Parathyroid adenoma (tissue), 2 donors: ENCODE results near the gene TULP3.

Experiments
- H2AFZ ChIP-seq: fragments of 300-600 bp; sonication (generic); one replicate; pipeline ENCODE4 v1.7.0; 2017; ENCODE audit warnings: antibody characterized with exemption, mild to moderate bottlenecking
- H3K27ac ChIP-seq: fragments of 300-600 bp; sonication (generic); one replicate; pipeline ENCODE4 v1.7.0; 2017
- H3K27me3 ChIP-seq: fragments of 300-600 bp; sonication (generic); one replicate; pipeline ENCODE4 v1.7.0; 2017; ENCODE audit warnings: low read length; ENCODE audit not compliant: control insufficient read depth, insufficient read depth
- H3K36me3 ChIP-seq: fragments of 300-600 bp; sonication (generic); one replicate; pipeline ENCODE4 v1.7.0; 2017; ENCODE audit warnings: low read length; ENCODE audit not compliant: control insufficient read depth, insufficient read depth
- H3K4me1 ChIP-seq: fragments of 300-600 bp; sonication (generic); one replicate; pipeline ENCODE4 v1.7.0; 2017; ENCODE audit warnings: control low read depth
- H3K4me2 ChIP-seq: fragments of 300-600 bp; sonication (generic); one replicate; pipeline ENCODE4 v1.7.0; 2017; ENCODE audit warnings: low read length
- H3K4me3 ChIP-seq: fragments of 300-600 bp; sonication (generic); one replicate; pipeline ENCODE4 v1.7.0; 2017; ENCODE audit warnings: low read depth, low read length
- H3K79me2 ChIP-seq: fragments of 300-600 bp; sonication (generic); one replicate; pipeline ENCODE4 v1.7.0; 2017; ENCODE audit warnings: control low read depth
- H3K9ac ChIP-seq: fragments of 300-600 bp; sonication (generic); one replicate; pipeline ENCODE4 v1.7.0; 2017; ENCODE audit warnings: mild to moderate bottlenecking
- H3K9me3 ChIP-seq: fragments of 300-600 bp; sonication (generic); one replicate; pipeline ENCODE4 v1.7.0; 2017; ENCODE audit warnings: low read length; ENCODE audit not compliant: control insufficient read depth
- TF ChIP-seq, protein P1 (sequence below): fragments of 300-600 bp; sonication (generic); IDR thresholded peaks from one replicate; pipeline ENCODE4 v1.7.0; 2017; ENCODE audit warnings: antibody characterized with exemption, mild to moderate bottlenecking
- donor health status: primary hyperparathyroidism.

The TULP3 gene

DNA sequence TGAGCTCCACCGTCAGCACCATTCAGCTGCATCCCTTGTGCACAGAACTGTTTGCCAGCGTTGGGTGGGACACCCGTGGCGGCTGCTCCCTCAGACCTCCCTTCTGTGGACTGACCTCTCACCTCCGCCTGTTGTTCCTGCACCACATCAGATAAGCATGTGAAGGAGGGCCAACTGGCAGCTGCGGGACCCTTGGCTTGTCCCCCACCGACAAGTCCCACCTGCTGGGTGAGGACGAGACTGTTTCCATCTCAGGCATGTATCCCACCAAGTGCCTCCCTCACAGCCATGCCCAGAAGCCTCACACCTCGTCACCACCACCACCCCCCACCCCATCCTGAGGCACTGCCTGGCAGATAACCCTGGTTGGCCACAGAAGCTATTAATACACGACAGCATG, 49.9 kb downstream of the TULP3 start:
- Histone ChIP-seq H3K4me3 (no peak overlapping the region), H3K27ac (no peak overlapping the region), H3K27me3 (no peaks in the 10 kb centered on the region), H3K9me3 (no peaks in the 10 kb centered on the region), H3K4me1 (no peaks in the 10 kb centered on the region), H3K4me2 (no peak overlapping the region), H2AFZ (no peak overlapping the region), H3K36me3 (no peaks in the 10 kb centered on the region), H3K79me2 (no peaks in the 10 kb centered on the region), H3K9ac (no peak overlapping the region)
- TF ChIP-seq, protein P1, sequence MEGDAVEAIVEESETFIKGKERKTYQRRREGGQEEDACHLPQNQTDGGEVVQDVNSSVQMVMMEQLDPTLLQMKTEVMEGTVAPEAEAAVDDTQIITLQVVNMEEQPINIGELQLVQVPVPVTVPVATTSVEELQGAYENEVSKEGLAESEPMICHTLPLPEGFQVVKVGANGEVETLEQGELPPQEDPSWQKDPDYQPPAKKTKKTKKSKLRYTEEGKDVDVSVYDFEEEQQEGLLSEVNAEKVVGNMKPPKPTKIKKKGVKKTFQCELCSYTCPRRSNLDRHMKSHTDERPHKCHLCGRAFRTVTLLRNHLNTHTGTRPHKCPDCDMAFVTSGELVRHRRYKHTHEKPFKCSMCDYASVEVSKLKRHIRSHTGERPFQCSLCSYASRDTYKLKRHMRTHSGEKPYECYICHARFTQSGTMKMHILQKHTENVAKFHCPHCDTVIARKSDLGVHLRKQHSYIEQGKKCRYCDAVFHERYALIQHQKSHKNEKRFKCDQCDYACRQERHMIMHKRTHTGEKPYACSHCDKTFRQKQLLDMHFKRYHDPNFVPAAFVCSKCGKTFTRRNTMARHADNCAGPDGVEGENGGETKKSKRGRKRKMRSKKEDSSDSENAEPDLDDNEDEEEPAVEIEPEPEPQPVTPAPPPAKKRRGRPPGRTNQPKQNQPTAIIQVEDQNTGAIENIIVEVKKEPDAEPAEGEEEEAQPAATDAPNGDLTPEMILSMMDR = no peak

DNA sequence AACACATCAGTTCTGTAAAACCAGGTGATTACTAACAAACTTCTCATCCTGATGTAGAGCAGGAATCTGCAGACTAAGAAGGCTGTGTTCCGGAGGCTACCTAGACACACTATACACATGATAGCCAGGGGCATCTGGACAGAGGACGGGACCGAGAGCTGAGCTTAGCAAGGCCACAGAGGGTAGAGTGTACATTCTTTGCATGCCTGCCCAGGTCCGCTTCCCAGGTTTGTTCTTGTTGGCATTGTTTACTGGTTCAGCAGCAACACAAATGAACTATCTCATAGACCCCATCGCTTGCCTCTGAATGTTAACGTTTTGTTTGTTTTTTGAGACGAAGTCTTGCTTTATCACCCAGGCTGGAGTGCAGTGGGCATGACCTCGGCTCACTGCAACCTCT, 50.8 kb downstream of the TULP3 start:
- Histone ChIP-seq H3K4me1 (no peaks in the 10 kb centered on the region), H3K9ac (no peak overlapping the region), H3K4me3 (no peak overlapping the region), H3K79me2 (no peaks in the 10 kb centered on the region), H3K4me2 (no peak overlapping the region), H3K9me3 (no peaks in the 10 kb centered on the region), H3K27me3 (no peaks in the 10 kb centered on the region), H3K27ac (no peak overlapping the region), H3K36me3 (no peaks in the 10 kb centered on the region), H2AFZ (no peak overlapping the region)
- TF ChIP-seq, protein P1 = no peak

DNA sequence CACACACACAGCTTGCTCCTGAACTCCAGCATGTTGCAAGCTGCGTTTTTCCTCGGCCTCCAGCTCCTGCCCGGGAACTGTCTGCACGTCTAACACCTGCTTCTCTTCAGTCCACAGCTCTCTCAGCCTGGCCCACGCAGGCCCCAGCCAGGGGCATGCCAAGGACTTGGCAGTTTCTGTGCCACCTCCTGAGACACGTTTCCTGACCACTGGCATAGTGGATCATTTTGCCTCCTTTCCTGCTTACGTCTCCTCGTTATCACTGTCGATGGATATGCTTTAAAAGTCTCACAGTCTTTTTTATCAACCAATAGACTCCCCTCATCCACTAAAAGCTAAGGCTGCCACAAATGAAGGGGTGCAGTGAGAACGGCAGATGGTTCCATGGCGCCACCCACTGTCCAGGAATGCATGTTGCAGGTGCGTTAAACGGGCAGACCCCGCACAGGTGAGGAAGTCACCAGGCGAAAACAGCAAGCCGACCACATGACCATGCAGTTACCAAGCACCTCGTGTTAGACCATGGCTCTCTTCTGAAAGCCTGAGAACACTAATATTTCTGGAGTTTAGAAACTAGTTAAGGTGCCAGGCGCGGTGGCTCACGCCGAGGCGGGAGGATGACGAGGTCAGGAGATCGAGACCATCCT, 53.8 kb downstream of the TULP3 start:
- Histone ChIP-seq H3K36me3 (no peaks in the 10 kb centered on the region), H3K9ac (no peak overlapping the region), H2AFZ (peak overlapping the region; percentile 48), H3K4me2 (no peak overlapping the region), H3K9me3 (no peaks in the 10 kb centered on the region), H3K4me3 (no peak overlapping the region), H3K27ac (no peak overlapping the region), H3K4me1 (no peaks in the 10 kb centered on the region), H3K27me3 (no peaks in the 10 kb centered on the region), H3K79me2 (no peaks in the 10 kb centered on the region)
- TF ChIP-seq, protein P1 = peak; percentile 64

DNA sequence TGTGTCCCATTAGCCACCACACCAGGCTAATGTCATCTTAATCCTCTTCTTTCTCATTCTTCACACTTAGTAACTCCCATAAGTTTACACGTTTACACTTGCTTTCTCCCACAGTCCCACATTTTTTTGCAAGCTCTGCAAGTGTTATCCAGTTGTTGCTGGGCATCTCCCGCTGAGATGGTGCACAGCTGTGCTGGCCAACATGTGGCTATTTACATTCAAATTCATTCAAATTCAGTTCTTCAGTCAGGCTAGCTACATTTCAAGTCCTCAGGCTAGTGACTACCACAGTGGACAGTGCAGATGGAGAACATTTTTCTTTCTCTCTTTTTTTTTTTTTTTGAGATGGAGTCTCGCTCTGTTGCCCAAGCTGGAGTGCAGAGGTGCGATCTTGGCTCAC, 58.7 kb downstream of the TULP3 start:
- H3K27ac ChIP-seq = no peak overlapping the region
- H3K4me3 ChIP-seq = no peak overlapping the region
- H3K9ac ChIP-seq = no peak overlapping the region
- no peaks in the 10 kb centered on the region for H3K79me2 ChIP-seq
- no peaks in the 10 kb centered on the region for H3K36me3 ChIP-seq
- TF ChIP-seq, protein P1 = no peak
- H3K4me1 ChIP-seq = no peaks in the 10 kb centered on the region
- H3K4me2 ChIP-seq = no peak overlapping the region
- no peaks in the 10 kb centered on the region for H3K27me3 ChIP-seq
- H2AFZ ChIP-seq = no peak overlapping the region
- no peaks in the 10 kb centered on the region for H3K9me3 ChIP-seq

DNA sequence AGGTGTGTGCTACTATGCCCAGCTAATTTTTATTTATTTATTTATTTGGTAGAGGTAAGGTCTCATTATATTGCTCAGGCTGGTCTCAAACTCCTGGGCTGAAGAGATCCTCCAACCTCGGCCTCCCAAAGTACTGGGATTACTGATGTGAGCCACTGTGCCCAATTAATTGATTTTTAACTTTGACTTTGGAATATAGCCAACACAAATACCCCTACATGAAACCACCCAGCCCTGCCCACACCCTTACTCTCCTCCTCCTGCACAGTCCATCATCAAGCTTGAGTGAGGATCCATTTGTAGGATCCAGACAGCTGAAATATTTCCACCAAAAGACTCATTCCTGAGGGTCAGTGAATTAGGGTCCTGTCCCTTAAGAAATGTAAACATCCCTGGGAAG, 65.2 kb downstream of the TULP3 start:
- no peak overlapping the region for H3K4me3 ChIP-seq
- TF ChIP-seq, protein P1 = no peak
- no peak overlapping the region for H2AFZ ChIP-seq
- no peaks in the 10 kb centered on the region for H3K27me3 ChIP-seq
- no peak overlapping the region for H3K4me2 ChIP-seq
- H3K36me3 ChIP-seq = no peaks in the 10 kb centered on the region
- H3K9me3 ChIP-seq = no peaks in the 10 kb centered on the region
- H3K4me1 ChIP-seq = peaks cover 11% of the 10 kb centered on the region
- no peak overlapping the region for H3K9ac ChIP-seq
- H3K79me2 ChIP-seq = no peaks in the 10 kb centered on the region
- H3K27ac ChIP-seq = no peak overlapping the region
